Measurements from ENCODE around the gene ARHGAP27.

The ARHGAP27 gene

DNA sequence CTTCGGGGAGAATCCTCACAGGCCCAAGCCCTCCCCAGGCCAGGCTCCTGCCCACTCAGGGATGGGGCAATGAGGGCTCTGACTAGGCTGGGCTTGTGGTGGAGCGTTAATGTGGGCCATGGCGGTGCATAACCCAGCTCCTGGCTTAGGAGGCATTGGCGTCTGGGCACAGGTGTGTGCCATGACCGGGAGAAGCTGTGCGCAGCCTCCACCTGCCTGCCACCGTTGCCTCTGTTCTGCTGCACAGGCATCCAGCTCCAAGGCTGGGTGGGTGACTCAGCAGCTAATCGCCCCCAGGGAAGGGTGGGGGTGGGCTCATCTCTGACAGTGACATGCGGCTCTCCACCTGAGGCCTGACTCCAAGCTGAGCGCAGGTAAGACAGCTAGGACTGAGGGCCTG lies 3.5 kb upstream of the ARHGAP27 start:
- ATAC-seq, result no peak

GRCh38 chr17:45435481-45435880 lies 2.8 kb upstream of the ARHGAP27 start:
- no peak for ATAC-seq
- TF ChIP-seq, protein P1, sequence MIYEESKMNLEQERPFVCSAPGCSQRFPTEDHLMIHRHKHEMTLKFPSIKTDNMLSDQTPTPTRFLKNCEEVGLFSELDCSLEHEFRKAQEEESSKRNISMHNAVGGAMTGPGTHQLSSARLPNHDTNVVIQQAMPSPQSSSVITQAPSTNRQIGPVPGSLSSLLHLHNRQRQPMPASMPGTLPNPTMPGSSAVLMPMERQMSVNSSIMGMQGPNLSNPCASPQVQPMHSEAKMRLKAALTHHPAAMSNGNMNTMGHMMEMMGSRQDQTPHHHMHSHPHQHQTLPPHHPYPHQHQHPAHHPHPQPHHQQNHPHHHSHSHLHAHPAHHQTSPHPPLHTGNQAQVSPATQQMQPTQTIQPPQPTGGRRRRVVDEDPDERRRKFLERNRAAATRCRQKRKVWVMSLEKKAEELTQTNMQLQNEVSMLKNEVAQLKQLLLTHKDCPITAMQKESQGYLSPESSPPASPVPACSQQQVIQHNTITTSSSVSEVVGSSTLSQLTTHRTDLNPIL (CRISPR knock-in tag; IDR thresholded peaks at IDR 0.05; ENCODE audit: low read depth), result no peak
- no peak for TF ChIP-seq BACH2 (CRISPR knock-in tag; IDR thresholded peaks at IDR 0.05; ENCODE audit: borderline replicate concordance)
- TF ChIP-seq ARNTL (CRISPR knock-in tag; IDR thresholded peaks at IDR 0.05; ENCODE audit: borderline replicate concordance, low read depth), result no peak
- TF ChIP-seq PPARA (CRISPR knock-in tag; IDR thresholded peaks at IDR 0.05; ENCODE audit: borderline replicate concordance), result no peak
- TF ChIP-seq ZC3H10 (CRISPR knock-in tag; IDR thresholded peaks at IDR 0.05), result no peak
- TF ChIP-seq, protein P2, sequence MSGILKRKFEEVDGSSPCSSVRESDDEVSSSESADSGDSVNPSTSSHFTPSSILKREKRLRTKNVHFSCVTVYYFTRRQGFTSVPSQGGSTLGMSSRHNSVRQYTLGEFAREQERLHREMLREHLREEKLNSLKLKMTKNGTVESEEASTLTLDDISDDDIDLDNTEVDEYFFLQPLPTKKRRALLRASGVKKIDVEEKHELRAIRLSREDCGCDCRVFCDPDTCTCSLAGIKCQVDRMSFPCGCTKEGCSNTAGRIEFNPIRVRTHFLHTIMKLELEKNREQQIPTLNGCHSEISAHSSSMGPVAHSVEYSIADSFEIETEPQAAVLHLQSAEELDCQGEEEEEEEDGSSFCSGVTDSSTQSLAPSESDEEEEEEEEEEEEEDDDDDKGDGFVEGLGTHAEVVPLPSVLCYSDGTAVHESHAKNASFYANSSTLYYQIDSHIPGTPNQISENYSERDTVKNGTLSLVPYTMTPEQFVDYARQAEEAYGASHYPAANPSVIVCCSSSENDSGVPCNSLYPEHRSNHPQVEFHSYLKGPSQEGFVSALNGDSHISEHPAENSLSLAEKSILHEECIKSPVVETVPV (CRISPR knock-in tag; IDR thresholded peaks at IDR 0.05), result no peak
- TF ChIP-seq CSDC2 (CRISPR knock-in tag; IDR thresholded peaks at IDR 0.05), result no peak
- no peak for TF ChIP-seq ZNF565 (CRISPR knock-in tag; conservative IDR thresholded peaks at IDR 0.05; ENCODE audit: low read depth)
- no peak for TF ChIP-seq RARB (CRISPR knock-in tag; IDR thresholded peaks at IDR 0.05)
- TF ChIP-seq TCF4 (CRISPR knock-in tag; IDR thresholded peaks at IDR 0.05; ENCODE audit: borderline replicate concordance), result no peak
- no peak for TF ChIP-seq ISL1 (CRISPR knock-in tag; IDR thresholded peaks at IDR 0.05)
- TF ChIP-seq ZFP30 (CRISPR knock-in tag; IDR thresholded peaks at IDR 0.05), result no peak
- no peak for TF ChIP-seq ZNF8 (CRISPR knock-in tag; IDR thresholded peaks at IDR 0.05)
- no peak for TF ChIP-seq ZFP3 (CRISPR knock-in tag; IDR thresholded peaks at IDR 0.05)
- TF ChIP-seq TSHZ2 (CRISPR knock-in tag; IDR thresholded peaks at IDR 0.05), result no peak
- TF ChIP-seq, protein P3, sequence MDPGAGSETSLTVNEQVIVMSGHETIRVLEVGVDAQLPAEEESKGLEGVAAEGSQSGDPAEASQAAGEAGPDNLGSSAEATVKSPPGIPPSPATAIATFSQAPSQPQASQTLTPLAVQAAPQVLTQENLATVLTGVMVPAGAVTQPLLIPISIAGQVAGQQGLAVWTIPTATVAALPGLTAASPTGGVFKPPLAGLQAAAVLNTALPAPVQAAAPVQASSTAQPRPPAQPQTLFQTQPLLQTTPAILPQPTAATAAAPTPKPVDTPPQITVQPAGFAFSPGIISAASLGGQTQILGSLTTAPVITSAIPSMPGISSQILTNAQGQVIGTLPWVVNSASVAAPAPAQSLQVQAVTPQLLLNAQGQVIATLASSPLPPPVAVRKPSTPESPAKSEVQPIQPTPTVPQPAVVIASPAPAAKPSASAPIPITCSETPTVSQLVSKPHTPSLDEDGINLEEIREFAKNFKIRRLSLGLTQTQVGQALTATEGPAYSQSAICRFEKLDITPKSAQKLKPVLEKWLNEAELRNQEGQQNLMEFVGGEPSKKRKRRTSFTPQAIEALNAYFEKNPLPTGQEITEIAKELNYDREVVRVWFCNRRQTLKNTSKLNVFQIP (CRISPR knock-in tag; IDR thresholded peaks at IDR 0.05; ENCODE audit: borderline replicate concordance, low read depth), result no peak
- no peak for TF ChIP-seq SNAI2 (CRISPR knock-in tag; IDR thresholded peaks at IDR 0.05)
- TF ChIP-seq ZNF70 (CRISPR knock-in tag; IDR thresholded peaks at IDR 0.05), result no peak

More for the DNA sequence above, 3.5 kb upstream of the ARHGAP27 start:
- TF ChIP-seq ZNF565 (CRISPR knock-in tag; conservative IDR thresholded peaks at IDR 0.05; ENCODE audit: low read depth) (no peak), ZFP30 (CRISPR knock-in tag; IDR thresholded peaks at IDR 0.05) (no peak), SNAI2 (CRISPR knock-in tag; IDR thresholded peaks at IDR 0.05) (no peak), TOX (CRISPR knock-in tag; IDR thresholded peaks at IDR 0.05; ENCODE audit: borderline replicate concordance) (no peak)

DNA sequence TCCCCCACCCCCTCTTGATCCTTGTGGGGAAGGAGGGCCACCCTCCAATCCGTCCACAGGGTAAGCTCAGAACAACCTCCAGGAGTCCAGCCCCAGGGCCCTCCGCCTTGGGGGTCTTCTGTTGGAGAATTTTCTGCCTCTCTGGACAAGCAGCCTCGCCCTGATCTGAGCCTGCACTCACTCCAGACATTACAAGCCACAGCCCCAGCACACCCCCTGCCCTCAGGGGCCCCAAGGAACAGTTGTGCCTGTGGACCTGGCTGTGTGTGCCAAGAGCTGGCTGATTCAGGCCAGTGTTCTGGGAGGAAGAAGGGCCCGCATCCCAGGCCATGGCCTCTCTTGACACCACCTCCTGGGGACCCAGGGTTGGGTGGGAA lies 477 bp upstream of the ARHGAP27 start:
- ATAC-seq, result no peak
- TF ChIP-seq ARNTL (CRISPR knock-in tag; IDR thresholded peaks at IDR 0.05; ENCODE audit: borderline replicate concordance, low read depth) (no peak), PATZ1 (CRISPR knock-in tag; IDR thresholded peaks at IDR 0.05; ENCODE audit: borderline replicate concordance) (no peak), ZC3H10 (CRISPR knock-in tag; IDR thresholded peaks at IDR 0.05) (no peak), OSR1 (CRISPR knock-in tag; IDR thresholded peaks at IDR 0.05) (no peak), RARB (CRISPR knock-in tag; IDR thresholded peaks at IDR 0.05) (no peak), SNAI2 (CRISPR knock-in tag; IDR thresholded peaks at IDR 0.05) (no peak), ESRRG (CRISPR knock-in tag; IDR thresholded peaks at IDR 0.05) (no peak), GLIS3 (CRISPR knock-in tag; IDR thresholded peaks at IDR 0.05) (no peak), ZNF8 (CRISPR knock-in tag; IDR thresholded peaks at IDR 0.05) (no peak), ISL1 (CRISPR knock-in tag; IDR thresholded peaks at IDR 0.05) (no peak), PPARA (CRISPR knock-in tag; IDR thresholded peaks at IDR 0.05; ENCODE audit: borderline replicate concordance) (no peak), ZFP30 (CRISPR knock-in tag; IDR thresholded peaks at IDR 0.05) (no peak), TSHZ2 (CRISPR knock-in tag; IDR thresholded peaks at IDR 0.05) (no peak), TCF4 (CRISPR knock-in tag; IDR thresholded peaks at IDR 0.05; ENCODE audit: borderline replicate concordance) (no peak)
- TF ChIP-seq, protein P1 (CRISPR knock-in tag; IDR thresholded peaks at IDR 0.05; ENCODE audit: low read depth), result no peak
